Retinal pigment epithelial cell (primary cell): ENCODE measurements around the gene TRIM44.

Experiments used
- DNase-seq: peaks from one replicate; pipeline ENCODE4 v3.0.0-alpha.2; 2010; ENCODE audit warnings: low read depth
- H3K4me3 ChIP-seq: 2 replicates; pipeline ENCODE4 v1.5.1; 2011; ENCODE audit warnings: mild to moderate bottlenecking, low read length, control low read depth, moderate library complexity
- TF ChIP-seq, protein P1 (sequence below): conservative IDR thresholded peaks from 2 replicates; pipeline ENCODE4 v1.5.1; 2011; ENCODE audit warnings: low read depth, low read length, control low read depth, inconsistent platforms

The TRIM44 gene

DNA sequence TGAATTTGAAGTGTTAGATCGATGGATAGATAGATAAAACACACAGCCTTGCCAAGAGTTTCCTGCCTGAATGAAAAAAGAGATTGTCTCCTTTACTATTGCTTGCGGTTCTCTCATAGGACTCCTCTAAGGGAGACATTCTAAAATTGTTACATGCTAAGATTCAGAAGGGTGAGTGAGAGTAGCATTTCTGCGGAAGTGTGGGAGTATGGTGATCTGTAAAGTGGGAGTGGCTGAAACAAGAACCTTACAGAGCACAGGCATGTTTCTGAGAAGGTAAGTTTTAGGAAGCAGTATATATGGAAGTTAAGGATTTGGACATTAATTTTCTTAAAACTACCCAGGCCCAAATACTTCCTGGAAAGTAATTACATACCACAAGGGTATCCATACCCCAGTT, 139.6 kb downstream of the TRIM44 start:
- H3K4me3 ChIP-seq = no peak overlapping the region
- DNase-seq = no peak
- TF ChIP-seq, protein P1, sequence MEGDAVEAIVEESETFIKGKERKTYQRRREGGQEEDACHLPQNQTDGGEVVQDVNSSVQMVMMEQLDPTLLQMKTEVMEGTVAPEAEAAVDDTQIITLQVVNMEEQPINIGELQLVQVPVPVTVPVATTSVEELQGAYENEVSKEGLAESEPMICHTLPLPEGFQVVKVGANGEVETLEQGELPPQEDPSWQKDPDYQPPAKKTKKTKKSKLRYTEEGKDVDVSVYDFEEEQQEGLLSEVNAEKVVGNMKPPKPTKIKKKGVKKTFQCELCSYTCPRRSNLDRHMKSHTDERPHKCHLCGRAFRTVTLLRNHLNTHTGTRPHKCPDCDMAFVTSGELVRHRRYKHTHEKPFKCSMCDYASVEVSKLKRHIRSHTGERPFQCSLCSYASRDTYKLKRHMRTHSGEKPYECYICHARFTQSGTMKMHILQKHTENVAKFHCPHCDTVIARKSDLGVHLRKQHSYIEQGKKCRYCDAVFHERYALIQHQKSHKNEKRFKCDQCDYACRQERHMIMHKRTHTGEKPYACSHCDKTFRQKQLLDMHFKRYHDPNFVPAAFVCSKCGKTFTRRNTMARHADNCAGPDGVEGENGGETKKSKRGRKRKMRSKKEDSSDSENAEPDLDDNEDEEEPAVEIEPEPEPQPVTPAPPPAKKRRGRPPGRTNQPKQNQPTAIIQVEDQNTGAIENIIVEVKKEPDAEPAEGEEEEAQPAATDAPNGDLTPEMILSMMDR = no peak

DNA sequence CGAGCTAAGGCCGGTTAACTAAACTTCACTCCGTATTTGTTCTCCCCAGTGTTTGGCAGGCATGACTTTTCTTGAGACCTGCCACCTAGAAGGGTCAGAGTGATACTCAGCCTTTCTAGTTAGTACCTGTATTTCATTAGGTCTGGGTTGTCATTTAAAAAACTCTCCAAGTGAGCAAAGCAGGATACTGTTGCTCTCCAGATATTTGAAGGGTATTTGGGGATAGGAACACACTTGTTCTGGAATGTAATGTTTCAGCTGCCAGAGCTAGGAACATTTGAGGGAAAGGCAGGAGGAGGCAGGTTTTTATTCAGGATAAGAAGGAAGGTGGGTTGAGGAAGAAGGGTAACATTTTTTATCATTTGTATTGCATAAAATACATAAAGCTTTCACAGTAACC, 140.1 kb downstream of the TRIM44 start:
- no peak for DNase-seq
- no peak overlapping the region for H3K4me3 ChIP-seq
- TF ChIP-seq, protein P1 = no peak

DNA sequence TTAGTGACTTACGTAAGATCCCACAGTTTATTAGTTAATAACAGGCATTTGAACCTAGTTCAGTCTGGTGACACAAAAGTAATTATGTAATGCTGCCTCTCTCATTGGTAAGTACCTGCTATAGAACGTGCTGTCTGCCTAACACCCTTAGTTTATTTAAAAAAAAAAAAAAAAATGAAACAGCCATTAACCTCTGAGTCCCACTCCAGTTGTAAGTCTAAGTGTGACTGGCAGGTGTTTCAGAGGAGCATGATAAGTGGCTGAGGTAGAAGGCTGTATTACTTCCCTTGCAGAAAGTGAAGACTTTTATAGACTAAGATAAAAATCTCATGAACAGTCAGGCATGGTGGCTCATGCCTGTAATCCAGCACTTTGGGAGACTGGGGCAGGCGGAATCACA, 140.5 kb downstream of the TRIM44 start:
- DNase-seq = no peak
- TF ChIP-seq, protein P1 = no peak

DNA sequence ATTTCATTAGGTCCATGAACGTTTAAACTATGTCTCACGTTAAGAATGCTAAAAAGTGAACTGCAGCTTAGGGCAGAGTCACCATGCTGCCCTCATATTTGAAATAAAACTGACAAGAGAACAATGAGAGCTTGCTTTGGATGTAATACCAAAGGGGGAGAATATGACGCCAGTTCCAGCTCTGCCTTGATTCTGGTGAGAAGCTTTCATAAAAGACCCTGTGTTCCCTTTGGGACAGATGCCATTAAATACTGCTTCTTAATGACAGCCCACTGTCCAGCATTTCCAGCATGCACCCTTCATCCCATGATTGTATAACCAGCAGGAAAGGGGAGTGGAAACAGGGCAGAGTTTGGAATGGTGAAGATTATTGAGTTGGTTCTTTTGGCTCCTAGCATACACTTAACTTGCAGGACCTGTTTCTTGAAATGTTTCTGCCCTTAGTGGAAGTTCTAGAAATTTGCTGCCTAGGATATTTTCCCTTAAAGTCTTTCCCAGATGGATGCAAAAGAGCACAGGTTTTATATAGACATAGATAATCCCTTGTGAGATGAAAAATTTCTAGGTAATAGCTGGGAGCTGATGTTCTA, 142.0 kb downstream of the TRIM44 start:
- TF ChIP-seq, protein P1 = no peak
- H3K4me3 ChIP-seq = no peak overlapping the region
- no peak for DNase-seq

More for the DNA sequence above, 140.5 kb downstream of the TRIM44 start:
- H3K4me3 ChIP-seq = no peak overlapping the region

DNA sequence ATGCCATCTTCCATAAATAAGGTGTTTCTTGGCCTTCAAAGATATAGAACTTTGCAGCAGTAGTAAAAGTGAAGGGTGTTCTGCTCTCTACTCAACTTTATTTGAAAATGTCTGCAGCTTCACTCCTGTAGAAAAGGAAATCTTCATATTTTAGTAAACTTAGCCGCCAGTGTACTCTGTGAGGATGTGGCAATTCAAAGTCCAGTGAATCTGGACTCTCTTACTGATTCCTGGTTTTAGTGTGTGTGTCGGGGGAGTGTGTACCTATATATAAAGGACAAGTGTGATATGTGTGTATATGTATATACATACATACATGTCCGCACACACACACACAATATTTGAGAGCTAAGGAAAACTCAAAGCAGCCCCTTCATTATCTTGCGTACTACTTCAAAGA, 147.0 kb downstream of the TRIM44 start:
- no peak overlapping the region for H3K4me3 ChIP-seq
- DNase-seq = no peak
- TF ChIP-seq, protein P1 = no peak

DNA sequence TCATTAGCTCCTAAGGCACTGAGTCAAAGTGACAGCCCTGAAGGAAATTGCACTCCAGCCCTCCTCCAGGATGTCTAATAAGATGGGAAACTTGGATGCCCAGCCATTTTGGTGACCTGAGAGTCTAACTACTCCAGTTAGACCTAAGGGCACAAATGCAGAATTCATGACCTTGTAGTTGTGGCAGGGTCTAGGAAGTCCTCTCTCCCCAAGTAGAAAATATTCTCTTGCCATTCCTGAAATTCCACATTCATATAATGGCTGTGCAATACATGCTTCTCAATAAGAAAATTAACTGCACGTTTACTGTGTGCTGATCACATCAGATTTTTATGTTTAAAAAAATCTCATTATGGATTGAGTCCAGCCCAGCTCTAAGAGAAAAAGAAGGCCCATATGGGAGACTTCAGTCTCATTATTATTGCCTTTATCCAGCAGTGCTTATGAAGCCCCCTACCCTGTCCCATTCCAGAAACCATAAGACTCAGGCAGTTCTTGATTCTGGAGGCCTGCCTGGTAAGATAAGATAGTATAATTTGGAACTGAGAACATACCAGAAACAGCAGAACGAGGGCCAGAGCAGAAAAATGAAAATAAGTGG, 147.6 kb downstream of the TRIM44 start:
- DNase-seq = no peak
- TF ChIP-seq, protein P1 = no peak
- no peak overlapping the region for H3K4me3 ChIP-seq

DNA sequence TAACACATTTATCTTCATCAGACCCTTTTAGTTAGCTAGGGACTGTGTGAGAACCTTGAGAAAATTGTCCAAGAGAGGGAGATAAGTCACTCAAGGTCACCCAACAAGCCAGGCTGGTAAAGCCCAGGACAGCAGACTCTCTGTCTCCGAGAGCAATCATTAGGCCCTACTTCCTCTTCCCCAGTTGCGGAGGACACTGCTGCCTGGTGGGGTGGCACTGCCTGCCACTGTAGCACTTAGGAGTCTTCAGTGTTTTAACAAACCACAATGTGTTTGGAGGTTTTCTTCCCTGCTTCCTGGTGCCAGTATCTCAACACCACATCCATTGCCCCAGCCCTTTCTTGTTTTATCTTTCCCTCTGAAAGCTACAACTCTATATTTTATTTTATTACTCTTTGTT, 149.2 kb downstream of the TRIM44 start:
- TF ChIP-seq, protein P1 = no peak
- DNase-seq = no peak

More for the DNA sequence above, 149.2 kb downstream of the TRIM44 start:
- H3K4me3 ChIP-seq = no peak overlapping the region
